Gastrocnemius medialis (tissue), 4 donors: ENCODE data around the gene CD22. TPM values are rescaled to one million over a fixed set of nuclear protein-coding genes. Genes with fewer than 3 reads are reported as not detected.

Source experiments
- ATAC-seq, 2 donors: fragments of 150-250 bp; one replicate each; pipeline ENCODE4 v1.9.1; 2016
- DNase-seq, 2 donors: peaks; one replicate each; pipeline ENCODE4 v3.0.0-alpha.2; 2019
- H3K27ac ChIP-seq, 4 donors: fragments of 200-600 bp; sonication (generic); 1 replicate in 1 of 4; 2 replicates in 3 of 4; pipeline ENCODE4 v1.5.1; 2016 to 2018; ENCODE audit warnings: mild to moderate bottlenecking in 2 of 4, moderate library complexity in 1 of 4
- H3K27me3 ChIP-seq, 3 donors: fragments of 200-600 bp; sonication (generic) in 2 of 3; 1 replicate in 1 of 3; 2 replicates in 2 of 3; pipeline versions ENCODE4 v1.5.1 to v1.6.0; 2016 to 2019; ENCODE audit warnings: mild to moderate bottlenecking in 1 of 3, moderate library complexity in 1 of 3
- H3K36me3 ChIP-seq, 2 donors: fragments of 200-600 bp; sonication (generic) in 1 of 2; one replicate each; pipeline ENCODE4 v1.5.1; 2017 to 2018
- H3K4me1 ChIP-seq, 2 donors: fragments of 200-600 bp; sonication (generic) in 1 of 2; one replicate each; pipeline ENCODE4 v1.5.1; 2016 to 2017; ENCODE audit warnings: mild to moderate bottlenecking in 2 of 2
- H3K4me3 ChIP-seq, 4 donors: fragments of 200-600 bp; sonication (generic) in 3 of 4; 1 replicate in 1 of 4; 2 replicates in 3 of 4; pipeline ENCODE4 v1.5.1; 2016 to 2019; ENCODE audit warnings: mild to moderate bottlenecking in 2 of 4
- H3K9me3 ChIP-seq, 3 donors: fragments of 200-600 bp; sonication (generic) in 2 of 3; 1 replicate in 1 of 3; 2 replicates in 2 of 3; pipeline ENCODE4 v1.5.1; 2016 to 2019
- POLR2A ChIP-seq, 2 donors: fragments of 450-650 bp; IDR thresholded peaks; one replicate each; pipeline ENCODE4 v1.6.1; 2017; ENCODE audit warnings: antibody characterized with exemption in 2 of 2, mild to moderate bottlenecking in 2 of 2, moderate library complexity in 2 of 2
- in situ Hi-C, 4 donors: fragments of 200-750 bp; cut with MboI; loops; one replicate each; pipeline versions ENCODE4 v1.15.0 to v1.8.0; 2017; ENCODE audit warnings: low sequenced_read_pairs in 4 of 4
- intact Hi-C: fragments of 100-400 bp; cut with DNase I; formaldehyde crosslinking; loops from one replicate; pipeline ENCODE4 v1.15.1; 2023; ENCODE audit warnings: low total_unique reads
- total RNA-seq, 4 donors: library from RNA; depleted of rRNA; stranded (reverse); fragments of >200 nt; gene quantifications; one replicate each; pipeline versions ENCODE4 v1.1.0 to v1.2.3, GENCODE V29; 2016
- TF ChIP-seq, protein P1 (sequence below), 5 experiments: fragments of 450-650 bp in 3 of 5; fragments of 200-600 bp in 2 of 5; sonication (generic) in 2 of 5; IDR thresholded peaks in 4 of 5; conservative IDR thresholded peaks in 1 of 5; 1 replicate in 4 of 5; 2 replicates in 1 of 5; pipeline ENCODE4 v1.5.1; 2016 to 2019; ENCODE audit warnings: antibody characterized with exemption in 5 of 5, mild to moderate bottlenecking in 3 of 5, moderate library complexity in 3 of 5

Gene CD22
- total RNA-seq, 4 donors from 2014 or later, result 0.59 TPM; not detected in 3

DNA sequence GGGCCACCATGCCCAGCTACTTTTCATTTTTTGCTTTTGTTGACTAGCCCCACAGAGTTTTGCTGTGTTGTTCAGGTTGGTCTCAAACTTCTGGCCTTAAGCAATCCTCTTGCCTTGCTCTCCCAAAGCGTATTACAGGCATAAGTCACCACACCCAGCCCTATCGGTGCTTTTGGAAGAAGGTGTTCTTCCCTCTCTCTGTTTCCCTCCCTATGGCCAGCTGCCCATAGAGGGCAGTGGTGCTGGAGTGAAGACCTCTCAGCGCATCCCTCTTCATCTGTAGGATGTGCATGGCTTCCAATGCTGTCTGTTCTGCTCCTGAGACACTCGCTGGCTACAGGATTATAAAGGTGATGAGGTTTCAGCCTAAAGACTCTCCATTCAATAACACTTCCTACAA, 1.3 kb upstream of the CD22 start:
- no peak overlapping the region for H3K27ac ChIP-seq
- no peaks in the 10 kb centered on the region for H3K4me1 ChIP-seq
- DNase-seq, result no peak
- no peak overlapping the region for H3K4me3 ChIP-seq
- no peak for ATAC-seq
- in situ Hi-C loops, result no loop called here
- peaks cover 7 to 11% (median 8%) of the 10 kb centered on the region in 3 donors for H3K27me3 ChIP-seq
- intact Hi-C loops, result no loop called here
- TF ChIP-seq POLR2A (IDR thresholded peaks at IDR 0.05), result no peak
- TF ChIP-seq, protein P1, sequence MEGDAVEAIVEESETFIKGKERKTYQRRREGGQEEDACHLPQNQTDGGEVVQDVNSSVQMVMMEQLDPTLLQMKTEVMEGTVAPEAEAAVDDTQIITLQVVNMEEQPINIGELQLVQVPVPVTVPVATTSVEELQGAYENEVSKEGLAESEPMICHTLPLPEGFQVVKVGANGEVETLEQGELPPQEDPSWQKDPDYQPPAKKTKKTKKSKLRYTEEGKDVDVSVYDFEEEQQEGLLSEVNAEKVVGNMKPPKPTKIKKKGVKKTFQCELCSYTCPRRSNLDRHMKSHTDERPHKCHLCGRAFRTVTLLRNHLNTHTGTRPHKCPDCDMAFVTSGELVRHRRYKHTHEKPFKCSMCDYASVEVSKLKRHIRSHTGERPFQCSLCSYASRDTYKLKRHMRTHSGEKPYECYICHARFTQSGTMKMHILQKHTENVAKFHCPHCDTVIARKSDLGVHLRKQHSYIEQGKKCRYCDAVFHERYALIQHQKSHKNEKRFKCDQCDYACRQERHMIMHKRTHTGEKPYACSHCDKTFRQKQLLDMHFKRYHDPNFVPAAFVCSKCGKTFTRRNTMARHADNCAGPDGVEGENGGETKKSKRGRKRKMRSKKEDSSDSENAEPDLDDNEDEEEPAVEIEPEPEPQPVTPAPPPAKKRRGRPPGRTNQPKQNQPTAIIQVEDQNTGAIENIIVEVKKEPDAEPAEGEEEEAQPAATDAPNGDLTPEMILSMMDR (IDR thresholded peaks at IDR 0.05 in 4 of 5, conservative IDR thresholded peaks at IDR 0.05 in 1 of 5), result no peak
- H3K36me3 ChIP-seq, result no peaks in the 10 kb centered on the region
- H3K9me3 ChIP-seq, result no peaks in the 10 kb centered on the region

DNA sequence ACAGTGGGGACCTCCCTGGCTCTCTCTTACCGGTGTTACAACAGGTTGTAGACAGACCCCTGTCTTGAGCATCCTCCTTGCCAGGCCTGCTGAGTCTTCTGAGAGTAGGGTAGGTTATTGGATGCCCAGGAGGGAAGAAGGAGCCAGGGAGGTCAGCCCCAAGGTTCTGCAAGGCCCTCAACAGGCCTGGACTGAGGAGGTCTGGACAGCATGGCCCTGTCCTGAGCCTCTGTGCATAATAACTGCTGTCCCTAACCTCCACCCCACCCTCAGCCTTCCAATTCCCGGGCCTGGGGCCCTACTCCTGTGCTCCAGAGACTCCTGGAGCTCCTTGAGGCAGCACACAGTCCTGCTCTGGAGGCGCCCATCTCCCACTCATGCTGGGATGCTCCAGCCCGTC, 336 bp downstream of the CD22 start:
- Histone ChIP-seq H3K27ac (no peak overlapping the region), H3K36me3 (no peaks in the 10 kb centered on the region), H3K9me3 (no peaks in the 10 kb centered on the region), H3K4me1 (no peaks in the 10 kb centered on the region), H3K4me3 (no peak overlapping the region), H3K27me3 (peaks cover 8 to 11% (median 9%) of the 10 kb centered on the region in 3 donors)
- intact Hi-C loops (no loop called here), in situ Hi-C loops (no loop called here)
- TF ChIP-seq POLR2A (IDR thresholded peaks at IDR 0.05), result no peak
- TF ChIP-seq, protein P1 (IDR thresholded peaks at IDR 0.05 in 4 of 5, conservative IDR thresholded peaks at IDR 0.05 in 1 of 5), result no peak
- ATAC-seq, result no peak
- DNase-seq, result no peak

DNA sequence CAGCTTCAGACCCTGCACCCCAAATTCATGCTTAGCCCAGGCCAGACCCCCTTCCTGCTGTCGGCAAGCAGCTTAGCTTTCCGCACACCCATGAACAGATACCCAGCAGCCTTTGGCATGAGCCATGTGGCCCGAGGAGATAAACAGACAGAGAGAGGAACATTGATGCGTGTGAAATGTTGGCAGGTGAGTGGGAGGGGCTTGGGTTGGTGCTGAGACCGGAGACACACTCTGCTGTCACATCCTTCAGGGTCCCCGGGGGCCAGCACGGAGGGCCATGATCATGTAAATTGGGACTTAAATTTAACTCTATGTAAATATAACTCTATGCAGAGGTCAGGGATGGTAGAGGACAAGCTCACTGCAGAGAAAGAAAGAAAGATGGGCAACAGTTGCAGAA, 1.5 kb downstream of the CD22 start:
- no peak for DNase-seq
- intact Hi-C loops (no loop called here), in situ Hi-C loops (no loop called here)
- Histone ChIP-seq H3K4me1 (no peaks in the 10 kb centered on the region), H3K27ac (no peak overlapping the region), H3K27me3 (peaks cover 8 to 11% (median 9%) of the 10 kb centered on the region in 3 donors), H3K9me3 (no peaks in the 10 kb centered on the region), H3K4me3 (no peak overlapping the region), H3K36me3 (no peaks in the 10 kb centered on the region)
- TF ChIP-seq, protein P1 (IDR thresholded peaks at IDR 0.05 in 4 of 5, conservative IDR thresholded peaks at IDR 0.05 in 1 of 5), result no peak
- no peak for TF ChIP-seq POLR2A (IDR thresholded peaks at IDR 0.05)
- ATAC-seq, result no peak

DNA sequence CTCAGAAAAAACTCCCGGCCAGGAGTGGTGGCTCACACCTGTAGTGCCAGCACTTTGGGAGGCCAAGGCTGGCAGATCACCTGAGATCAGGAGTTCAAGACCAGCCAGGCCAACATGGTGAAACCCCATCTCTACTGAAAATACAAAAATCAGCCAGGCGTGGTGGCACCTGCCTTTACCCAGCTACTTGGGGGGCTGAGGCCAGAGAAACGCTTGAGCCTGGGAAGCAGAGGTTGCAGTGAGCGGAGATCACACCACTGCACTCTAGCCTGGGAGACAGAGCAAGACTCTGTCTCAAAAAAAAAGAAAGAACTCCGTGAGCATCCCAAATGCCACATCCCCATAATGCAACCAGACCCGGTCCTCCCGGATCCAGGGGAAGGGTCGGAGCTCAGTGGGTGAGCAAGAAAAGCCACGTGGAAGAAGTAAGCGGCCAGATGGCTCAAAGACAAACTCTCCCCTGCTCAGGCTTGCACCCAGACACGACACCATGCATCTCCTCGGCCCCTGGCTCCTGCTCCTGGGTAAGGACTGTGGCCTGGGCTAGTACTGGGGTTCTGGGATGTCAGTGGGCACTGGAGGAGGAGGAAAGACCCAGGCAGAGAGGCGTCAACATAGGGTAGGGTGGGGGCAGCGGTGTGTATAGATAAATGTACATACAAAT, 2.7 kb downstream of the CD22 start:
- H3K4me3 ChIP-seq, result no peak overlapping the region
- H3K27ac ChIP-seq, result no peak overlapping the region
- DNase-seq (no peak), ATAC-seq (no peak)
- H3K4me1 ChIP-seq, result no peaks in the 10 kb centered on the region
- in situ Hi-C loops, result no loop called here
- H3K36me3 ChIP-seq, result no peaks in the 10 kb centered on the region
- no peaks in the 10 kb centered on the region for H3K9me3 ChIP-seq
- peaks cover 8 to 9% (median 9%) of the 10 kb centered on the region in 3 donors for H3K27me3 ChIP-seq
- intact Hi-C loops, result no loop called here
- TF ChIP-seq, protein P1 (IDR thresholded peaks at IDR 0.05 in 4 of 5, conservative IDR thresholded peaks at IDR 0.05 in 1 of 5), result no peak
- TF ChIP-seq POLR2A (IDR thresholded peaks at IDR 0.05), result no peak

DNA sequence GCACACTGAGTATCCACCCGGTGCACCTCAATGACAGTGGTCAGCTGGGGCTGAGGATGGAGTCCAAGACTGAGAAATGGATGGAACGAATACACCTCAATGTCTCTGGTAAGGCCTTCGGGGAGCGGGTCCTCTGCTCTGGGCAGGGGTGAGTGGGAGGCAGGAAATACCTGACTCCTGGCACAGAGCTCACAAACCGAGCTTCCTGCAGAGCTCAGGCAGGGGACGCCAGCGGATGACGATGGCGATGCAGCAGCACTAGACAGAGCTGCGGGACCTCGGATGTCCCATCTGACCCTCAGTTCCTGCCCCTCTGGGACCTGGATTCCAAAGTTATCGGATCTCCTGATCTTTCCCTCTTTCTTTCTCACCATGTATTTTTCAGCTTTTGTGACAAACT, 3.8 kb downstream of the CD22 start:
- in situ Hi-C loops (no loop called here), intact Hi-C loops (no loop called here)
- Histone ChIP-seq H3K4me3 (no peak overlapping the region), H3K27ac (no peak overlapping the region), H3K36me3 (no peaks in the 10 kb centered on the region), H3K9me3 (no peaks in the 10 kb centered on the region), H3K4me1 (no peaks in the 10 kb centered on the region), H3K27me3 (peaks cover 5 to 9% (median 7%) of the 10 kb centered on the region in 3 donors)
- no peak for ATAC-seq
- no peak for DNase-seq
- TF ChIP-seq, protein P1 (IDR thresholded peaks at IDR 0.05 in 4 of 5, conservative IDR thresholded peaks at IDR 0.05 in 1 of 5), result no peak
- TF ChIP-seq POLR2A (IDR thresholded peaks at IDR 0.05), result no peak
